SU-DHL-6 (cell line): Measurements from ENCODE around the gene GRAMD1B.
"Not testable (repeated sequence)": the region's sequence is repeated elsewhere in the genome, so short reads cannot be mapped to it uniquely, and the experiment has no call there.

ENCODE experiments used
- EZH2phosphoT487 ChIP-seq: fragments of 200-600 bp; sonication (generic), shearing (Covaris generic); conservative IDR thresholded peaks from 2 replicates; pipeline ENCODE4 v1.6.1; 2018; ENCODE audit warnings: mild to moderate bottlenecking, antibody characterized with exemption, low read length, moderate library complexity, mixed read lengths
- TF ChIP-seq, protein P1 (sequence below): fragments of 200-600 bp; sonication (generic); IDR thresholded peaks from one replicate; pipeline ENCODE4 v1.5.1; 2017; ENCODE audit warnings: antibody characterized with exemption, mild to moderate bottlenecking, low read length, moderate library complexity; ENCODE audit not compliant: insufficient read depth, poor library complexity, severe bottlenecking

DNA sequence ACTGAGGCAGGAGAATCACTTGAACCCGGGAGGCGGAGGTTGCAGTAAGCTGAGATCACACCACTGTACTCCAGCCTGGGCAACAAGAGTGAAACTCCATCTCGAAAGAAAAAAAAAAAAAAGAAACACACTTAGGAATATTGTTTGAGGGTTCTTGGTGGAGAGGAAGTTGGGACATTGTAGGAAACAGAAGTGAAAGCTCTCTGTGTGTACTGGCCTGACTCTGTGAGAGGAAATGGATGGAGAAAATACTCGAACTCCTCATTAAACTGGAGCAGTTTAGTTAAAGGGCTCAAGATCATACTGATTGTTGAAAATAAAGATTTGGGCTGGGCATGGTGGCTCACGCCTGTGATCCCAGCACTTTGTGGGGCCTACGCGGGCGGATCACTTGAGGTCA lies 35.6 kb downstream of the GRAMD1B start:
- TF ChIP-seq, protein P1, sequence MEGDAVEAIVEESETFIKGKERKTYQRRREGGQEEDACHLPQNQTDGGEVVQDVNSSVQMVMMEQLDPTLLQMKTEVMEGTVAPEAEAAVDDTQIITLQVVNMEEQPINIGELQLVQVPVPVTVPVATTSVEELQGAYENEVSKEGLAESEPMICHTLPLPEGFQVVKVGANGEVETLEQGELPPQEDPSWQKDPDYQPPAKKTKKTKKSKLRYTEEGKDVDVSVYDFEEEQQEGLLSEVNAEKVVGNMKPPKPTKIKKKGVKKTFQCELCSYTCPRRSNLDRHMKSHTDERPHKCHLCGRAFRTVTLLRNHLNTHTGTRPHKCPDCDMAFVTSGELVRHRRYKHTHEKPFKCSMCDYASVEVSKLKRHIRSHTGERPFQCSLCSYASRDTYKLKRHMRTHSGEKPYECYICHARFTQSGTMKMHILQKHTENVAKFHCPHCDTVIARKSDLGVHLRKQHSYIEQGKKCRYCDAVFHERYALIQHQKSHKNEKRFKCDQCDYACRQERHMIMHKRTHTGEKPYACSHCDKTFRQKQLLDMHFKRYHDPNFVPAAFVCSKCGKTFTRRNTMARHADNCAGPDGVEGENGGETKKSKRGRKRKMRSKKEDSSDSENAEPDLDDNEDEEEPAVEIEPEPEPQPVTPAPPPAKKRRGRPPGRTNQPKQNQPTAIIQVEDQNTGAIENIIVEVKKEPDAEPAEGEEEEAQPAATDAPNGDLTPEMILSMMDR, result not testable (repeated sequence)
- not testable (repeated sequence) for TF ChIP-seq EZH2phosphoT487
